Glomerular visceral epithelial cell (primary cell): ENCODE data around the gene PARP1.
A peak's percentile ranks its signal among the peaks of the same experiment; 100 is the strongest.

Experiments
- DNase-seq: peaks from one replicate; pipeline ENCODE4 v3.0.0-alpha.2; 2016; ENCODE audit errors: extremely low spot score

The PARP1 gene

GRCh38 chr1:226405411-226405988, 2.4 kb downstream of the PARP1 start:
- no peak for DNase-seq

- DNase-seq: no peak
These were observed 3.0 kb downstream of the PARP1 start for GRCh38 chr1:226404904-226405222.

GRCh38 chr1:226404063-226404903, 3.6 kb downstream of the PARP1 start:
- DNase-seq: no peak

DNA sequence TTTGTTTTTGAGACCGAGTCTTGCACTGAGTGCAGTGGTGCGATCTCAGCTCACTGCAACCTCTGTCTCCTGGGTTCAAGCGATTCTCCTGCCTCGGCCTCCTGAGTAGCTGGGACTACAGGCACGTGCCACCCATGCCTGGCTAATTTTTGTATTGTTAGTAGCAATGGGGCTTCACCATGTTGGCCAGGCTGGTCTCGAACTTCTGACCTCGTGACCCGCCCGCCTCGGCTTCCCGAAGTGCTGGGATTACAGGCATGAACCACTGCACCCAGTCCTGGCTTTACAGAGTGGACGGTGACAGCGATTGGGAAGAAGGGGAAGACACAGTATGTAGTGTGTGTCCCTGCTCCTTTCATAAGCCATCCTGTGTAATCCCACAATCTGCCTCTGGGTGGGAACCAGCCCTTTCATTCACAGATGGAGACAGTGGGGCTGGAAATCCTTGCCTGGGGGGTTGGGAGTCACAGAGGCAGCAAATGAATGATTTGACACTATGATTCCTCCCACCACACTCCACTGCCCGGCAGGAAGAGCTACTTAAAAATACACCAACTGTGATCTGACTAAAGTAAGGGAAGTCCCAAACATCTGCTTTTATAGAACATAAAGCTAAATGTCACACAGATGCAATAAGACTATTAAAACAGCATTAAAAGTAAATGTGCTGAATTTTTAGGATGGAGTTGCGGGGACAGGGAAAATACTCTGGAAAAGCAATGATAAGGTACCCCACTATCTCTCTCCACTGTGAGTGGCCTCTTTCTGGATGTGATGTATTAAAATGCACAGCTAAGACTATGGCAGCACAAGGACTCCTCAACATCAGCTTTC, 4.5 kb downstream of the PARP1 start:
- peak; percentile 53 for DNase-seq

- no peak for DNase-seq
These were observed 5.1 kb downstream of the PARP1 start for GRCh38 chr1:226402739-226403165.

GRCh38 chr1:226401355-226402303, 6.3 kb downstream of the PARP1 start:
- DNase-seq: no peak

DNA sequence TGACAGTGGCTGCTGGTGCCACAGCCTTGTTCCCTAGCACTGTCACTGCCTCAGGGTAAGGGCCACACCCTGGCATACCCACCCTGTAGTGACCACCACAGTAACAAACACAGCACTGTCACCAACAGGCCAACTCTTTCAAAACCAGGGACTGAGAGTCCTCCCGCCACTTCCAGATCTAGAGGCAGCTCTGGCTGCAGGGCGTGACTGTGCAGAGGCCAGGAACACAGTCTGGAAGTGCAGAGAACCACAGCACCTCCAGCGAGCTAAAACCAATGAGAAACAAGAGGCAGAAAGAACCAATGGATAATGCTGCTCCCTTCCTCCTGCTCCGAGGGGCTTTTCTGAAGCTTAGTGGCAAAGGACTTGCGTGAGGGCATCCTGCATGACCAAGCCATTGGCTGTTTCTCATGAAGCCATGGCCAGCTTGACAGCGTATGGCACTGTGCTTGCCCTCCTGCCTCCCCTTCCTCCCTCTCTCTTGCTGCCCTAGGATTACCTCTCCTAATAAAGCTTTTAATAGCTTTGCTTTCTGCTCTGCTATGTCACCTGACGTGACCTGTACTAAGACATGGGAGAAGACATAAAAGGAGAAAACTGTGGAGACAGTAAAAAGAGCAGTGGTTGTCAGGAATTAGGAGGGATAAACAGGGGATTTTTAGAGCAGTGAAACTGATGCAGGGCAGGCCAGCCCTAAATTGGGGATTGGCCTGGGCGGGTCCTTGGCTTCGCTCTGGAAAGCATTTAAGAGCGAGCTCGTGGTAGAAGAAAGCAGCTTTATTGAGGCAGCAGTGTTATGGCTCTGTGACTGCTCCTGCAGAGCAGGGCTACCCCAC, 7.2 kb downstream of the PARP1 start:
- no peak for DNase-seq

DNA sequence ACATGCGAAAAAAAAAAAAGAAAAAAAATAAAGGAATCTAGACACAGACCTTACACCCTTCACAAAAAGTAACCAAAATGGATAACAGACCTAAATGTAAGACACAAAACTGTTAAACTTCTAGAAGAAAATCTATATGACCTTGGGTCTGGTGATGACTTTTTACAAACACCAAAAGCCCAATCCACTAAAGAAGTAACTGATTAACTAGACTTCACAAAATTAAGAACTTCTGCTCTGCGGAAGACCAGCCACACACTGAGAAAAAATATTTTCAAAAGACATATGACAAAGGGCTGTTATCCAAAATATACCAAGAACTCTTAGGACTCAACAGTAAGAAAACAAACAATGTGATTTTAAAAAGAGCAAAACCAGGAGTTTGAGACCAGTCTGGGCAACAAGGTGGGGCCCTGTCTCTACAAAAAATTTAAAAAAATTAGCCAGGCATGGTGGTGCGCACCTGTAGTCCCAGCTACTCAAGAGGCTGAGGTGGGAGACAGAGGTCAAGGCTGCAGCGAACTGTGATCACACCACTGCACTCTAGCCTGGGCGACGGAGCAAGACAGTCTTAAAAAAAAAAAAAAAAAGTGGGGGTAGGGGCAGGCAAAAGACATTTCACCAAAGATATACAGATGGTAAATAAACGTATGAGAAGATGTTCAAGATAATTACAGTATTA, 9.8 kb downstream of the PARP1 start:
- DNase-seq: no peak

GRCh38 chr1:226397011-226397926, 10.6 kb downstream of the PARP1 start:
- DNase-seq: no peak

DNA sequence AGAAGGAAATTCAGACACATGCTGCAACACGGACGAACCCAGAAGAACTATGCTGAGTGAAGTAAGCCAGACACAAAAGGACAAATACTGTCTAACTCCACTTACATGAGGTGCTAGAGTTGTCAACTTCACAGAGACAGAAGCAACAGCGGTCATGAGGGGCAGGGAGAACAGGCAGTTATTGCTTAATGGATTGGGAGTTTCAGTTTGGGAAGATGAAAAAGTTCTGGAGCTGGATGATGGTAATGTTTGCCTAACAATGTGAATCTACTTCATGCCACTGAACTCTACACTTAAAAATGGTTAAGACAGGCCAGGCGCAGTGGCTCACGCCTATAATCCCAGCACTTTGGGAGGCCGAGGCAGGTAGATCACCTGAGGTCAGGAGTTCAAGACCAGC, 12.1 kb downstream of the PARP1 start:
- DNase-seq: no peak

DNA sequence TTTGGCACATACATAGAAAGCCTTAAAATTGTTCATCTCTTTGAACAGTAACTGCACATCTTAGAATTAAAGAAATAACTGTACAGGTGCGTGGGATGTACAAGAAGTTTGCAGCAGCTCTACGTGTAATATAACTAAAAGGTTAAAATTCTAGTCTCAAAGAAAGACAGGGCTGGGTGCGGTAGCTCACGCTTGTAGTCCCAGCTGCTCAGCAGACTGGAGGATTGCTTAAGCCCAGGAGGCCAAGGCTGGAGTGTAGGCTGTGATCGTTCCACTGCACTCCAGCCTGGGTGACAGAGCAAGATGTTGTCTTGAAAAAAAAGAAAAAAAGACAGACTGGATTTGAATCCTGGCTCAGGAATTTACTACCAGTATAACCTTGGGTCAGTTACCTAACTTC, 13.4 kb downstream of the PARP1 start:
- DNase-seq: no peak

GRCh38 chr1:226390681-226391080, 17.2 kb downstream of the PARP1 start:
- no peak for DNase-seq

- no peak for DNase-seq
These were observed 19.8 kb downstream of the PARP1 start for GRCh38 chr1:226388131-226388530.

GRCh38 chr1:226384717-226385116, 23.2 kb downstream of the PARP1 start:
- DNase-seq: no peak

GRCh38 chr1:226384040-226384439, 23.9 kb downstream of the PARP1 start:
- DNase-seq: no peak

- no peak for DNase-seq
These were observed 25.9 kb downstream of the PARP1 start for GRCh38 chr1:226382030-226382429.

DNA sequence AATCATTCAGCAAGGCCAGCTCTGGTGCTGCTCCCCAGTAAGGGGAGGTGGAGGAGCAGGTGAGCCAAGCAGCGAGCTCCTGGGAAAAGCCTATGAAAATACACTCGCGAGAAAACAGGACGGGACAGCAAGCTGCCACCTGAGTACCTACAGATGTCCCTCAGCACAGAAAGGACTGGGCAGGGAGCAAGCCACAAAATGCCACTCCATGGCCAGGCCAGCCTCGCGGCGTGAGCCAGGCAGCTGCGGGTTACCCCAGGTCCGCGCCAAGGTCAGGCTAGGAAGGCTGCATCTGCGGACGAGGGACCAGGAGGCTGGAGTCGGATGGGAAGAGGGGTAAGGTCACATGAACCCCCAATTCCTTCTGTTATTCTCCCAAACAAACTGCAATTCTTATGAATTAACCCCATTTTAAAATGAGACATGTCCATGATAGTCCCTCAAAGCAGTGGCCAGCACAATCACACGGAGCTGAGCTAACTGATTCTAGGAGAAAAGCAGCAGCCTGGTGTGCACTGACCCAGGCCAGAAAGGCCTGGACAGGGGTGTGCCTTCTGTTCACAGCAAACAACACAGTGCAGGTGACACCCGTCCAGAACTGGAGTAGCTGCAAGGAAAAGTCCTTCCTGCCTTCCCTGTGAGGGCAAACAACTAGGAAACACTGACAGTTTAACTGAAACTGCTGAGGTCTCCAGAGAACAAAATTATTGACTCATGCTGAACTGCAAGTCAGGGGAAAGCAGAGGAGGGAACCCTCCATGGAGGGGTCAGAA, 26.5 kb downstream of the PARP1 start:
- DNase-seq: no peak

DNA sequence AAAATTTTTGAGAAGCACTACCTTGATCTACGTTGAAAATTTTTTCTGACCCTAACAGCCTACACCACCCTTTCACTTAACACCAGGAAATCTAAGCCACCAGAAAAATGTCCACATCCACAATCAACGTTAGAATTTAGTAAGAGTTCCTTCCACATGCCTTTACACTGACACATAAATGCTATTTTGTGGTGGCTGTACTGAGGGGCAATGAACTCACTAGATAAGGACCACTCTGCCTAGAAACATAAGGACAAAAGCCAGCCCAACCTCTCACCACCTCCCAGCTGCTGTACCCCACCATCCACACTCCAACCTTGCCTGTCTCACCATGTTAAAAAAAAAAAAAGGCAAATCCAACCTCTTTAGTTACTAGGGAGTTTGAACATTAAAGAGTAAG, 29.8 kb downstream of the PARP1 start:
- DNase-seq: no peak
